GM19467 (cell line): ENCODE measurements around the gene MARK3.

Experiments used
- ATAC-seq: cut with Tn5 transposase; IDR thresholded peaks from one replicate; pipeline ENCODE4 v1.9.1; 2021; ENCODE audit warnings: mild to moderate bottlenecking, moderate library complexity; ENCODE audit not compliant: unreplicated experiment

Gene MARK3

GRCh38 chr14:103483600-103483999 lies 98.4 kb downstream of the MARK3 start:
- ATAC-seq = no peak

- no peak for ATAC-seq
These were observed 100.3 kb downstream of the MARK3 start for GRCh38 chr14:103485504-103485903.

DNA sequence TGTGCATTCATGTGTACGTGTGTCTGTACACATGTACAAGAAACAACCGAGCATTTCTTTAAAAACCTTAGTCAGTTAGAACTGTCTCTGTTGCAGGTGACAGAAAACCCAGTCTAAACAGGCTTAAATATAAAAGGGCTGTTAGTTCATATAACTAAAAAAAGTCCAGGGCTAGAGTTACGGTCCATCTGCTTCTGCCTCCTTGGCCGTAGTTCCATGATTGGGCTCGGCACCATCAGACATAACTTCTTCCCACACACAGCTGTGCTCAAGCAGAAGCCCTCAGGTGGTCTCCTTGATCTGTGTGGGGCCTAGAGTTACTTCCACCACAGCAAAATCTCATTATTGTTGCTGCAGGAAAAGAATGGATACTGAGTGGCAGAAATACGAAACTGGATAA lies 102.9 kb downstream of the MARK3 start:
- no peak for ATAC-seq

GRCh38 chr14:103488960-103489359 lies 103.7 kb downstream of the MARK3 start:
- ATAC-seq = no peak

- ATAC-seq = no peak
These were observed 104.4 kb downstream of the MARK3 start for GRCh38 chr14:103489621-103490020.

DNA sequence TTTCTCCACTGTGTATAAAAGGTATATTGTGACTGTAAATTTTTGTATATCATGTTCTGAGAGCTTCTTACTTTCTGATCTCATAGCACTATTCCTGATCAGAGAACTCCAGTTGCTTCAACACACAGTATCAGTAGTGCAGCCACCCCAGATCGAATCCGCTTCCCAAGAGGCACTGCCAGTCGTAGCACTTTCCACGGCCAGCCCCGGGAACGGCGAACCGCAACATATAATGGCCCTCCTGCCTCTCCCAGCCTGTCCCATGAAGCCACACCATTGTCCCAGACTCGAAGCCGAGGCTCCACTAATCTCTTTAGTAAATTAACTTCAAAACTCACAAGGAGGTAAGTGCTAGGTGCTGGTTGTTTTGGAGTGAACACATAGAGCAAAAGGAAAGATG lies 106.5 kb downstream of the MARK3 start:
- no peak for ATAC-seq

GRCh38 chr14:103492156-103492925 lies 107.1 kb downstream of the MARK3 start:
- ATAC-seq = no peak

- no peak for ATAC-seq
These were observed 110.6 kb downstream of the MARK3 start for GRCh38 chr14:103495854-103496253.

GRCh38 chr14:103496776-103497175 lies 111.6 kb downstream of the MARK3 start:
- ATAC-seq = no peak

GRCh38 chr14:103499709-103500108 lies 114.5 kb downstream of the MARK3 start:
- ATAC-seq = no peak

GRCh38 chr14:103500148-103500990 lies 115.2 kb downstream of the MARK3 start:
- no peak for ATAC-seq

- no peak for ATAC-seq
These were observed 116.0 kb downstream of the MARK3 start for GRCh38 chr14:103501041-103501870.

DNA sequence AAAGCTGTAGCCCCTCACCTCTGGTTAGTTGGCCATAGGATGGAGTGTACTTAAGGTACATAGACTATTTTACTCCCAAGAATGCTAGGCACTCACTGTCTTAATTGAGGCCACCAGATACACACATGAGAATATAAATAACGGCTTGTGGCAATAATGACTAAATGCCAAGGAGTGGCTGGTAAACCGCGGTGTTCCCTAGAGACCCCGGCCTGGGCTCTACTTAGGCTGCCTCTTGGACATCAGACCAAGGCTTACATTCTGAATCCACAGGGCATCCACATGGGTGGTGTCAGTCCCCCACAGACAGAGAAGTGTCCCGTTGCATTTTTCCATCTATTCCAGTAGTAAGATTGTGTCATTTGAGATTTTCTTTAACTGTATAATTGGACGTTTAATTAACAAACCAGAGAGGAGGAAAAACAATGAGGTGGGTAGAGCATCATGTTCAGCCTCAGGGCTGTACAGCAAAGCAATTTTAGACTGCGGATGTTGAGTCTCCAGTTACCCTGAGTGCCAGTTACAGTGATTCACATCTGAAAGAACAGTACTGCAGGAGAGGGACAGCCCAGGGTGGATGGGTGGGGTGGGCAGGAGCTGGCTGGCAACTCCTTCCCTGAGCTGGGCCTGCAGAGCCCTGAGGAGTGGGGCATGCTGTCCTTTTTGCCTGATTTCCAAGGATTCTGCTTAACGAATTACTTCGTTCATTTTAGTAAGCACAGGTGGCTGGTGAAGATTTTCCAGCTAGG lies 116.9 kb downstream of the MARK3 start:
- no peak for ATAC-seq

GRCh38 chr14:103502877-103503276 lies 117.7 kb downstream of the MARK3 start:
- ATAC-seq = no peak

GRCh38 chr14:103503296-103503695 lies 118.1 kb downstream of the MARK3 start:
- ATAC-seq = no peak

DNA sequence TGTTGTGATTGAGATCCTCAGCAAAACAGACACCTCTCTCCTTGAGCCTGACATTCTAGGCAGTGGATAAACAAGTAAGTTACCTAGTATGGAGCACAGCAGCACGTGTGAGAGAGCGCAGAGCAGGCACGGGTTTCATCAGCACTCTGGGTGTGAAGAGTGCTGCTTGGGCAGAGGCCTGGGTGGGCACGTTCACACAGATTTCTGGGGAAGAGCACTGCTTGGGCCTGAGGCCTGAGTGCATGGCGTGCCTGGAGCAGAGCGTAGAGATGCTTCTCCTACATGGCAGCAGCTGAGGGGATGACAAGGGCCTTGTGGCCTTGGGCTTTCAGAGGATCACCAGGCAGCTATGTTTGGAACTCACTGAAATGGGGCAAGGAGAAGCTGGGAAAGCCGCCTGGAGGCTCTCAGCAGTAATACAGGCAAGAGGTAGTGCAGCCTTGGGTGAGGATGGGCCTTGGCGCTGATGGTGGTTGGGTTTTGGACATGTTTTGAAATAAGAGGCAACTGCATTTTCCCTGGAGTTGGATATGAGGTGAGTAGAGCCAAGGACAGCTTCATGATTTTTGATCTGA lies 119.9 kb downstream of the MARK3 start:
- ATAC-seq = no peak

DNA sequence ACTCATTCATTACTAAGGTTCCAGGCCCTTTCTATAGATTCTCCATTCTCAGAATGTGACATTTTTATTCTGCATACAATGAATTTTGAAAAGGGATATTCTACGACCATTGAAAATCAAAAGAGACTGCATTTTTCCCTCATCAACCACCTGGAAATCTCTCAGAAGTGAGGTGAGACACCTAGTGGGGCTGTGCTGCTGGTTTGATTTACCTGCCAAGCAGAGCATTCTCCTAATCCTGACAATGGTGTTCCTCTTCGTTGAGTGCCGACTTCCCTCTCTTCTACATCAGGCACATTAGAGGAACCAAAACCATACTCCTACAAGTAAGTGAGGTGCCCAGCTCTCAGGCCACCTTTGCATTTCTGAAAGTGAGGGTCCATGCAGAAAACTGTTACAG lies 122.5 kb downstream of the MARK3 start:
- ATAC-seq = no peak

DNA sequence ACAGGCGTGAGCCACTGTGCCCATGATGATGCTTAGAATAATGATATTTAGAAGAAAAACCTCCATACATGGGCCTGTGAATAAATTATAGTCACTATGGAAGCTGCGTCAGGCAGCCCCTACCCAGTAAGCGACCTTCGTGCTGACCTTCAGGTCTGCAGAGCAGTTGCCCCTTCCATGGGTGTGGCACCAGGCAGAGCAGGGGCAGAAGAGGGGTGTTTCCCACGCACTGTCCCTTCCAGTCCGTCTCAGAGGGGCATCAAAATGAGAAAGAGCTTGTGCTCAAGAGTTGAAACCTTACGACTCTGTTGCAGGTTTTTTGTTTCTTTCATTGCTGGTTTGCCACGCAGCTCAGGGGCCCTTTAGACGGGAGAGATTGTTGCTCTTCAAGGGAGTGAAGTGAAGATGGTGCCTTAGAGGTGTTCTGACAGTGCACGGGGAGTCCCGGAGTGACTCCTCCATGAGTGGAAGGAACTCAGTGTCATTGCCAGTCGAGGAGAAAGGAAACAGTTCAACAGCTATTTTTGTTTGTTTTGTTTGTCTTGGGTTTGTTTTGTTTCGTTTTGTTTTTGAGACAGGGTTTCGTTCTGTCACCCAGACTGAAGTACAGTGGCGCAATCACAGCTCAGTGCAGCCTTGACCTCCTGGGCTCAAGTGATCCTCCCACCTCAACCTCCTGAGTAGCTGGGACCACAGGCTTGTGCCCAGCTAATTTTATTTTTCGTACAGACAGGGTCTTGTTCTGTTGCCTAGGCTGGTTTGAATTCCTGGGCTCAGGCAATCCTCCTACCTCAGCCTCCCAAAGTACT lies 123.5 kb downstream of the MARK3 start:
- ATAC-seq = no peak
